Prostate gland (tissue), 2 donors: ENCODE data around the gene RBM8A. TPM values are rescaled to one million over a fixed set of nuclear protein-coding genes. Genes with fewer than 3 reads are reported as not detected.

Experiments used
- DNase-seq: peaks from one replicate; pipeline ENCODE4 v3.0.0-alpha.2; 2019; ENCODE audit warnings: low spot score
- H3K27ac ChIP-seq, 2 donors: fragments of 200-600 bp; sonication (generic); 2 replicates each; pipeline ENCODE4 v1.5.1; 2017 to 2019
- H3K27me3 ChIP-seq: fragments of 200-600 bp; sonication (generic); replicated peaks from 2 replicates; pipeline ENCODE4 v1.5.1; 2019; ENCODE audit not compliant: insufficient read depth
- H3K36me3 ChIP-seq, 2 donors: fragments of 200-600 bp; sonication (generic); 1 replicate in 1 of 2; 2 replicates in 1 of 2; pipeline versions ENCODE4 v1.5.1 to v1.8.1; 2017 to 2019
- H3K4me1 ChIP-seq: fragments of 200-600 bp; sonication (generic); replicated peaks from 2 replicates; pipeline ENCODE4 v1.5.1; 2019
- H3K4me3 ChIP-seq, 2 donors: fragments of 200-600 bp; sonication (generic); 2 replicates each; pipeline ENCODE4 v1.5.1; 2017 to 2019
- H3K9me3 ChIP-seq: fragments of 200-600 bp; sonication (generic); 2 replicates; pipeline ENCODE4 v1.5.1; 2017
- CTCF ChIP-seq, 4 experiments: fragments of 200-600 bp in 2 of 4; fragments of 450-650 bp in 2 of 4; sonication (generic) in 2 of 4; IDR thresholded peaks; 1 replicate in 3 of 4; 2 replicates in 1 of 4; pipeline ENCODE4 v1.5.1; 2016 to 2019; ENCODE audit warnings: antibody characterized with exemption in 4 of 4, mild to moderate bottlenecking in 2 of 4, moderate library complexity in 2 of 4
- POLR2A ChIP-seq: fragments of 450-650 bp; IDR thresholded peaks from one replicate; pipeline ENCODE4 v1.6.1; 2016; ENCODE audit warnings: antibody characterized with exemption, mild to moderate bottlenecking
- POLR2AphosphoS5 ChIP-seq: sonication (generic); formaldehyde crosslinking; IDR thresholded peaks from one replicate; pipeline ENCODE4 v1.6.1; 2017; ENCODE audit warnings: antibody characterized with exemption
- WGBS: methylation state at CpG from one replicate; pipeline ENCODE4 v1.1.5; 2018; 5-methylcytosine and 5-hydroxymethylcytosine counted together
- intact Hi-C: fragments of 100-400 bp; cut with DNase I; formaldehyde crosslinking; loops from one replicate; pipeline ENCODE4 v1.14.2; 2022
- total RNA-seq, 2 donors: library from RNA; depleted of rRNA; stranded (reverse); fragments of >200 nt; gene quantifications; one replicate each; pipeline ENCODE4 v1.1.0, GENCODE V29; 2016

The RBM8A gene
- total RNA-seq, 2 donors from 2014 or later, result 127 to 159 TPM

DNA sequence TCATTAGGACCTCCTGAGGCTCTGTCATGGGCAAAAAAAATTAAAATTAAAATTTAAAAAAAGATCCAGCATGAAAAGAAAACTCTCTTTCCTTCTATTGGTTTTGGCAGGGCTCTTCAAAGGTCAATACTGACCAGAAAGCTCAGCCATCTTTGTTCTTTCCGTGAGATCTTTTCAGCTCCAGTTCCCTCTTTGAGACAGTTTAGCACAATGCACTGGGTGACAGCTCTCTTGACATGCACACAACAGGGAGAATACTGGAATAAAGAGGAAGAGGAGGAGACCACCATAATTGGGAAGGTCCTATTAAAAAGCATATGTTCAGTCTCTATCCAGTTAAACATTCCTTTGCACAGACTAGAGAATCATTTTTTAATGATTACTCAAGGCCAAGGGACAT lies 24.2 kb upstream of the RBM8A start:
- Histone ChIP-seq H3K27ac (no peak overlapping the region), H3K4me3 (no peak overlapping the region), H3K36me3 (no peaks in the 10 kb centered on the region), H3K9me3 (no peaks in the 10 kb centered on the region), H3K27me3 (no peaks in the 10 kb centered on the region), H3K4me1 (peaks cover 5% of the 10 kb centered on the region)
- TF ChIP-seq POLR2AphosphoS5 (no peak), CTCF (IDR thresholded peaks at IDR 0.05) (no peak), POLR2A (no peak)
- intact Hi-C loops, result no loop called here
- 61% methylated on average over 1 of the region's 1 CpG for WGBS
- no peak for DNase-seq

- Histone ChIP-seq H3K27me3 (no peaks in the 10 kb centered on the region), H3K27ac (peak overlapping the region in 1 of 2 donors; percentile 31), H3K4me1 (peaks cover 4% of the 10 kb centered on the region), H3K9me3 (no peaks in the 10 kb centered on the region), H3K4me3 (no peak overlapping the region), H3K36me3 (no peaks in the 10 kb centered on the region)
- peak; percentile 70 for TF ChIP-seq POLR2AphosphoS5
- TF ChIP-seq CTCF (IDR thresholded peaks at IDR 0.05), result no peak
- no peak for DNase-seq
- WGBS, result 76% methylated on average over 4 of the region's 4 CpGs
- intact Hi-C loops, result no loop called here
Measured at GRCh38 chr1:145949219-145949618, 21.9 kb upstream of the RBM8A start.

DNA sequence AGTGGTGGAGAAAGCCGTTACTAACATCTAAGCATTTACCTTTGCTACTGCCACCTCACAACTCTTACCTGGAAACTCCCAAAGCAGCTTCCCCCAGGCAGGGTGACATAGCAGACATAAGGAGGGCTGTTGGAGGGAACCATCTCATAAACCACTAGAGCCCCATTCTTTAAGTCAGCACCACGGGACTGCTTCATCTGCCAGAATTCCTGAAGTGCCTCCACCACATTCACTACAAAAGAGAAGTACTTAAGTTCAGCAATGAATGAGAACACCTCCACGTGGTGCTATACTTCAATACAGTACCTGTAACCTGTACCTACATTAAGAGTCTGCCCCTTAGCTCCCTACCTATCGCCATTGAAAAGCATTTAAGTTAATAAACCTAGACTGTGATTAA lies 20.3 kb upstream of the RBM8A start:
- intact Hi-C loops, result no loop called here
- Histone ChIP-seq H3K4me3 (no peak overlapping the region), H3K36me3 (no peaks in the 10 kb centered on the region), H3K9me3 (no peaks in the 10 kb centered on the region), H3K27ac (no peak overlapping the region), H3K4me1 (no peaks in the 10 kb centered on the region), H3K27me3 (no peaks in the 10 kb centered on the region)
- TF ChIP-seq CTCF (IDR thresholded peaks at IDR 0.05), result no peak
- no peak for TF ChIP-seq POLR2A
- TF ChIP-seq POLR2AphosphoS5, result no peak
- 69% methylated on average over 4 of the region's 4 CpGs for WGBS
- DNase-seq, result no peak

DNA sequence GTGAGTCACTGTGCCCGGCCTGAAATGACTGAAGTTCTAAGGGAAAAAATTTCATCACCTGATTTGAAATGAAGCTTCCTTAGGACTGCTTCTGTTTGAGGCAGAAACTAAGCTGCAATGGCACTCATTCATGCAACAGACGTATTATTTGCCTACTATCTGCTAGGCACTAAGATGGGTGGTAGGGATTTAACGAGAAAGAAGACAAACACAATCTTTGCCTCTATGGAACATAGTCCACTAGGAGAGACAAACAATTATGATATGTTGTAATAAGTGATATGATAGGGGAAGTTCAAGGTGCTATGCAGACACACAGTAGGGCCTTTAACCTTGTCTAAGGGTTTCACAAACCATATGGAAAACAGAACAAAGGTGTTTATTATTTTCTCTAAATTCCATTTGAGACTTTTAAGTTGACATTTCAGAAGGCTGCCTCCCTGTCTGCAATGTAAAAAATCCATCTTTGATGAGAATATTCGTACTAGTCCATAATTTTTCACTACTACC lies 19.2 kb upstream of the RBM8A start:
- H3K4me1 ChIP-seq, result no peaks in the 10 kb centered on the region
- DNase-seq, result no peak
- H3K27me3 ChIP-seq, result no peaks in the 10 kb centered on the region
- H3K27ac ChIP-seq, result no peak overlapping the region
- intact Hi-C loops, result no loop called here
- H3K36me3 ChIP-seq, result no peaks in the 10 kb centered on the region
- 86% methylated on average over 4 of the region's 4 CpGs for WGBS
- no peak overlapping the region for H3K4me3 ChIP-seq
- no peaks in the 10 kb centered on the region for H3K9me3 ChIP-seq
- TF ChIP-seq POLR2AphosphoS5, result no peak
- TF ChIP-seq CTCF (IDR thresholded peaks at IDR 0.05), result no peak
- TF ChIP-seq POLR2A, result no peak

GRCh38 chr1:145944532-145944931 lies 17.2 kb upstream of the RBM8A start:
- 93% methylated on average over 3 of the region's 3 CpGs for WGBS
- DNase-seq, result no peak
- intact Hi-C loops, result no loop called here
- H3K4me3 ChIP-seq, result no peak overlapping the region
- no peak for TF ChIP-seq CTCF (IDR thresholded peaks at IDR 0.05)
- no peak for TF ChIP-seq POLR2A
- no peak for TF ChIP-seq POLR2AphosphoS5
- H3K27me3 ChIP-seq, result no peaks in the 10 kb centered on the region
- no peaks in the 10 kb centered on the region for H3K36me3 ChIP-seq
- H3K9me3 ChIP-seq, result no peaks in the 10 kb centered on the region
- H3K27ac ChIP-seq, result no peak overlapping the region
- no peaks in the 10 kb centered on the region for H3K4me1 ChIP-seq
